Natural killer cell (primary cell): ENCODE measurements around the gene TOB2. TPM values are rescaled to one million over a fixed set of nuclear protein-coding genes. Genes with fewer than 3 reads are reported as not detected.

Experiments
- ATAC-seq, 3 donors: fragments of 150-1000 bp in 2 of 3; fragments of 200-7000 bp in 1 of 3; cut with Tn5 transposase; 1 replicate in 1 of 3; 2 replicates in 2 of 3; pipeline ENCODE4 v1.10.0; 2021; ENCODE audit warnings: mild to moderate bottlenecking in 2 of 3, moderate library complexity in 2 of 3
- DNase-seq, 2 donors: peaks; one replicate each; pipeline versions ENCODE4 v3.0.0 to v3.0.0-alpha.2; 2013 to 2021; ENCODE audit warnings: mixed read lengths in 1 of 2
- H3K27ac ChIP-seq: one replicate; pipeline ENCODE4 v1.5.1; 2013; ENCODE audit warnings: mild to moderate bottlenecking, low read length
- H3K27me3 ChIP-seq: one replicate; pipeline ENCODE4 v1.6.1; 2013; ENCODE audit warnings: low read length; ENCODE audit not compliant: control insufficient read depth, insufficient read depth
- H3K36me3 ChIP-seq: one replicate; pipeline ENCODE4 v1.6.1; 2013; ENCODE audit warnings: low read length; ENCODE audit not compliant: control insufficient read depth, insufficient read depth
- H3K4me1 ChIP-seq: one replicate; pipeline ENCODE4 v1.6.1; 2013; ENCODE audit warnings: low read length; ENCODE audit not compliant: control insufficient read depth, insufficient read depth
- H3K4me3 ChIP-seq: one replicate; pipeline ENCODE4 v1.5.1; 2013; ENCODE audit warnings: low read length
- H3K9me3 ChIP-seq: one replicate; pipeline ENCODE4 v1.6.1; 2013; ENCODE audit warnings: low read length; ENCODE audit not compliant: control insufficient read depth, insufficient read depth
- H3K27ac Mint-ChIP-seq, 2 donors: one replicate each; pipeline ENCODE4 v1.8.0; 2022; ENCODE audit warnings: mild to moderate bottlenecking in 2 of 2, mixed read lengths in 2 of 2, moderate library complexity in 1 of 2
- H3K27me3 Mint-ChIP-seq, 2 donors: one replicate each; pipeline ENCODE4 v1.8.0; 2022; ENCODE audit warnings: low read depth in 2 of 2, mixed read lengths in 2 of 2
- H3K36me3 Mint-ChIP-seq: one replicate; pipeline ENCODE4 v1.8.0; 2022; ENCODE audit warnings: mixed read lengths
- H3K4me1 Mint-ChIP-seq, 2 donors: one replicate each; pipeline ENCODE4 v1.8.0; 2022; ENCODE audit warnings: mixed read lengths in 2 of 2
- H3K4me3 Mint-ChIP-seq: one replicate; pipeline ENCODE4 v1.8.0; 2022; ENCODE audit warnings: mild to moderate bottlenecking, moderate library complexity, mixed read lengths
- H3K9me3 Mint-ChIP-seq, 2 donors: one replicate each; pipeline ENCODE4 v1.8.0; 2022; ENCODE audit warnings: mixed read lengths in 2 of 2
- CTCF ChIP-seq: fragments of 200-600 bp; IDR thresholded peaks from one replicate; pipeline ENCODE4 v1.8.0; 2022; ENCODE audit warnings: antibody characterized with exemption
- WGBS: methylation state at CpG from one replicate; pipeline ENCODE4 v1.1.7; 2013; ENCODE audit warnings: missing lambda C conversion rate; ENCODE audit not compliant: insufficient coverage; 5-methylcytosine and 5-hydroxymethylcytosine counted together
- intact Hi-C: fragments of 100-400 bp; cut with micrococcal nuclease; formaldehyde crosslinking; loops from one replicate; pipeline ENCODE4 v1.14.2; 2022
- total RNA-seq, 4 donors: library from RNA; stranded (reverse); fragments of 120-200 nt in 1 of 4; gene quantifications; one replicate each; pipeline versions ENCODE4 v1.2.3 to v1.2.4, GENCODE V29; 2013 to 2022

TOB2 gene
- total RNA-seq, 3 donors from 2014 or later (not counting 1 experiment from before 2014, with no cell fraction given): 26.4 to 42.2 (median 32.6) TPM

- H3K4me3 Mint-ChIP-seq: no peak overlapping the region
- Histone ChIP-seq H3K36me3 (peaks cover 24% of the 10 kb centered on the region), H3K27me3 (no peaks in the 10 kb centered on the region), H3K27ac (no peak overlapping the region), H3K9me3 (no peaks in the 10 kb centered on the region), H3K4me1 (peaks cover 16% of the 10 kb centered on the region), H3K4me3 (no peak overlapping the region)
- WGBS: 47% methylated on average over 8 of the region's 9 CpGs
- ATAC-seq: peak; percentile 49 to 77 (median 64)
- DNase-seq: peak in 1 of 2 donors; percentile 66
- no peak for TF ChIP-seq CTCF
- no peaks in the 10 kb centered on the region for H3K27me3 Mint-ChIP-seq
- peak overlapping the region; percentile 54 to 84 for H3K27ac Mint-ChIP-seq
- H3K4me1 Mint-ChIP-seq: peaks cover 11 to 13% of the 10 kb centered on the region in 2 donors
- intact Hi-C loops: no loop called here
- H3K9me3 Mint-ChIP-seq: no peaks in the 10 kb centered on the region
- H3K36me3 Mint-ChIP-seq: no peaks in the 10 kb centered on the region
These were observed 20.8 kb downstream of the TOB2 start for GRCh38 chr22:41425660-41426365.

DNA sequence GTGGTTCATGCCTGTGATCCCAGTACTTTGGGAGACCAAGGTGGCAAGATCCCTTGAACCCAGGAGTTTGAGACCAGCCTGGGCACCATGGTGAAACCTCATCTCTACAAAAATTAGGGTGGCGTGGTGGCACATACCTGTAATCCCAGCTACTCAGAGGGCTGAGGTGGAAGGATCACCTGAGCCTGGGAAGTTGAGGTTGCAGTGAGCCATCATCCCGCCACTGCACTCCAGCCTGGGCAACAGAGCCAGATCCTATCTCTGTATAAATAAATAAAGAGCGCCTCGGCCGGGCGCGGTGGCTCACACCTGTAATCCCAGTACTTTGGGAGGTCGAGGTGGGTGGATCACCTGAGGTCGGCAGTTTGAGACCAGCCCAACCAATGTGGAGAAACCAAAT, 27.9 kb downstream of the TOB2 start:
- no peak overlapping the region for H3K4me3 Mint-ChIP-seq
- Histone ChIP-seq H3K27ac (no peak overlapping the region), H3K27me3 (no peaks in the 10 kb centered on the region), H3K4me1 (peaks cover 20% of the 10 kb centered on the region), H3K36me3 (peaks cover 6% of the 10 kb centered on the region), H3K9me3 (no peaks in the 10 kb centered on the region), H3K4me3 (no peak overlapping the region)
- H3K9me3 Mint-ChIP-seq: no peaks in the 10 kb centered on the region
- no peak for ATAC-seq
- no peak for DNase-seq
- H3K27me3 Mint-ChIP-seq: no peaks in the 10 kb centered on the region
- 98% methylated on average over 9 of the region's 9 CpGs for WGBS
- intact Hi-C loops: no loop called here
- no peak overlapping the region for H3K27ac Mint-ChIP-seq
- H3K36me3 Mint-ChIP-seq: no peaks in the 10 kb centered on the region
- no peak for TF ChIP-seq CTCF
- peaks cover 11 to 22% of the 10 kb centered on the region in 2 donors for H3K4me1 Mint-ChIP-seq

- Mint-ChIP-seq H3K36me3 (no peaks in the 10 kb centered on the region), H3K4me3 (no peak overlapping the region)
- no peak overlapping the region for H3K27ac ChIP-seq
These were observed 28.8 kb downstream of the TOB2 start for GRCh38 chr22:41417622-41418390.

More at GRCh38 chr22:41417622-41418390, 28.8 kb downstream of the TOB2 start:
- Mint-ChIP-seq H3K27ac (no peak overlapping the region), H3K9me3 (no peaks in the 10 kb centered on the region), H3K4me1 (peaks cover 11 to 27% of the 10 kb centered on the region in 2 donors), H3K27me3 (no peaks in the 10 kb centered on the region)
- no peak for ATAC-seq
- TF ChIP-seq CTCF: no peak
- H3K27me3 ChIP-seq: no peaks in the 10 kb centered on the region
- H3K9me3 ChIP-seq: no peaks in the 10 kb centered on the region
- 97% methylated on average over 12 of the region's 13 CpGs for WGBS
- no peak overlapping the region for H3K4me3 ChIP-seq
- peaks cover 2% of the 10 kb centered on the region for H3K36me3 ChIP-seq
- intact Hi-C loops: no loop called here
- peaks cover 24% of the 10 kb centered on the region for H3K4me1 ChIP-seq
- DNase-seq: no peak
